B cell (primary cell): ENCODE results near the gene CREB5. TPM values are rescaled to one million over a fixed set of nuclear protein-coding genes. Genes with fewer than 3 reads are reported as not detected.

ENCODE experiments used
- ATAC-seq: fragments of 200-7000 bp; cut with Tn5 transposase; one replicate; pipeline ENCODE4 v1.10.0; 2021; ENCODE audit warnings: low read depth, mild to moderate bottlenecking, moderate number of reproducible peaks, moderate library complexity
- CTCF ChIA-PET: fragments of 350-600 bp; sonication (Branson Sonifier 250); formaldehyde crosslinking; loops from one replicate; lab custom pipeline; 2021; ENCODE audit warnings: antibody characterized with exemption, inconsistent platforms; lab: Charles Lee
- POLR2A ChIA-PET: fragments of 350-600 bp; sonication (Branson Sonifier 250); formaldehyde crosslinking; loops from one replicate; lab custom pipeline; 2021; ENCODE audit warnings: antibody characterized with exemption; lab: Charles Lee
- DNase-seq: peaks from one replicate; pipeline ENCODE4 v3.0.0; 2013
- H2AFZ ChIP-seq: 2 replicates; pipeline ENCODE4 v1.6.1; 2012; ENCODE audit warnings: mild to moderate bottlenecking, low read depth, low read length; ENCODE audit not compliant: insufficient read depth, poor library complexity, severe bottlenecking
- H3K27ac ChIP-seq, 2 donors: 1 replicate in 1 of 2; 2 replicates in 1 of 2; pipeline ENCODE4 v1.5.1; 2012 to 2013; ENCODE audit warnings: low read length in 2 of 2, mild to moderate bottlenecking in 2 of 2, moderate library complexity in 1 of 2
- H3K27me3 ChIP-seq, 4 experiments: fragments of 200-600 bp in 1 of 4; sonication (generic) in 1 of 4; replicated peaks in 1 of 4; 1 replicate in 2 of 4; 2 replicates in 2 of 4; pipeline versions ENCODE4 v1.6.1 to v1.7.0; 2013 to 2016; ENCODE audit warnings: low read length in 3 of 4, mild to moderate bottlenecking in 2 of 4, mixed read lengths in 1 of 4, moderate library complexity in 1 of 4; ENCODE audit not compliant: insufficient read depth in 4 of 4, control insufficient read depth in 3 of 4; ENCODE audit errors: control extremely low read depth in 1 of 4
- H3K36me3 ChIP-seq, 2 experiments: replicated peaks in 1 of 2; 1 replicate in 1 of 2; 2 replicates in 1 of 2; pipeline versions ENCODE4 v1.6.1 to v1.7.1; 2013; ENCODE audit warnings: low read length in 1 of 2; ENCODE audit not compliant: insufficient read depth in 2 of 2, control insufficient read depth in 1 of 2; ENCODE audit errors: control extremely low read depth in 1 of 2, extremely low read depth in 1 of 2
- H3K4me1 ChIP-seq, 2 donors: fragments of 200-600 bp in 1 of 2; sonication (generic) in 1 of 2; 1 replicate in 1 of 2; 2 replicates in 1 of 2; pipeline versions ENCODE4 v1.5.1 to v1.6.1; 2013 to 2017; ENCODE audit warnings: low read length in 2 of 2; ENCODE audit not compliant: control insufficient read depth in 2 of 2, insufficient read depth in 2 of 2
- H3K4me2 ChIP-seq: replicated peaks from 2 replicates; pipeline ENCODE3; 2012; ENCODE audit warnings: mild to moderate bottlenecking, low read depth, low read length; ENCODE audit not compliant: poor library complexity, severe bottlenecking
- H3K4me3 ChIP-seq, 5 experiments: fragments of 200-600 bp in 1 of 5; sonication (generic) in 1 of 5; 1 replicate in 3 of 5; 2 replicates in 2 of 5; pipeline versions ENCODE4 v1.5.1 to v1.7.0; 2011 to 2016; ENCODE audit warnings: low read length in 4 of 5, mild to moderate bottlenecking in 4 of 5, low read depth in 2 of 5, control low read depth in 1 of 5, moderate library complexity in 1 of 5; ENCODE audit not compliant: insufficient read depth in 1 of 5; ENCODE audit errors: control extremely low read depth in 1 of 5, extremely low read depth in 1 of 5
- H3K79me2 ChIP-seq: fragments of 200-600 bp; sonication (generic); one replicate; pipeline ENCODE4 v1.6.0; 2016; ENCODE audit warnings: low read length; ENCODE audit not compliant: control insufficient read depth, insufficient read depth
- H3K9ac ChIP-seq: fragments of 200-600 bp; sonication (generic); 2 replicates; pipeline ENCODE4 v1.6.1; 2017; ENCODE audit warnings: mild to moderate bottlenecking, low read length, moderate library complexity
- H3K9me3 ChIP-seq, 3 donors: one replicate each; pipeline versions ENCODE4 v1.6.1 to v1.7.1; 2013; ENCODE audit warnings: low read length in 2 of 3; ENCODE audit not compliant: control insufficient read depth in 2 of 3, insufficient read depth in 1 of 3; ENCODE audit errors: control extremely low read depth in 1 of 3
- H4K20me1 ChIP-seq: 2 replicates; pipeline ENCODE4 v1.6.0; 2012; ENCODE audit warnings: mild to moderate bottlenecking, low read length; ENCODE audit not compliant: insufficient read depth, control insufficient read depth, poor library complexity, severe bottlenecking
- H3K27ac Mint-ChIP-seq: one replicate; pipeline ENCODE4 v1.8.0; 2021; ENCODE audit warnings: mixed read lengths
- H3K27me3 Mint-ChIP-seq: one replicate; pipeline ENCODE4 v1.8.0; 2021; ENCODE audit warnings: mixed read lengths
- H3K4me1 Mint-ChIP-seq: one replicate; pipeline ENCODE4 v1.8.0; 2021; ENCODE audit warnings: mixed read lengths
- H3K4me3 Mint-ChIP-seq: one replicate; pipeline ENCODE4 v1.8.0; 2021; ENCODE audit warnings: mixed read lengths
- H3K9me3 Mint-ChIP-seq: one replicate; pipeline ENCODE4 v1.8.0; 2022; ENCODE audit warnings: mixed read lengths; ENCODE audit not compliant: insufficient read depth
- EZH2 ChIP-seq: IDR thresholded peaks from 2 replicates; pipeline ENCODE4 v1.6.1; 2012; ENCODE audit warnings: borderline replicate concordance, low read depth, mild to moderate bottlenecking, moderate library complexity, low read length; ENCODE audit not compliant: insufficient read depth, poor library complexity, severe bottlenecking
- WGBS: methylation state at CpG from one replicate; pipeline ENCODE4 v1.1.5; 2013; ENCODE audit warnings: missing lambda C conversion rate; ENCODE audit not compliant: insufficient coverage; 5-methylcytosine and 5-hydroxymethylcytosine counted together
- intact Hi-C: fragments of 100-400 bp; cut with micrococcal nuclease; formaldehyde crosslinking; loops from one replicate; pipeline ENCODE4 v1.10.0; 2022
- polyA plus RNA-seq: library from polyadenylated mRNA; depleted of rRNA; stranded (reverse); fragments of >200 nt; gene quantifications from 2 replicates; pipeline ENCODE4 v1.2.3, GENCODE V29; 2012
- total RNA-seq, 2 donors: library from RNA; stranded (reverse); fragments of 120-200 nt in 1 of 2; gene quantifications; 1 replicate in 1 of 2; 2 replicates in 1 of 2; pipeline versions ENCODE4 v1.2.3 to v1.2.4, GENCODE V29; 2013 to 2022
- TF ChIP-seq, protein P1 (sequence below): fragments of 200-600 bp; IDR thresholded peaks from one replicate; pipeline ENCODE4 v1.8.0; 2022; ENCODE audit warnings: antibody characterized with exemption, mild to moderate bottlenecking

CREB5 gene
- total and polyA plus RNA-seq, 2 donors (not counting 1 experiment from before 2014, with no cell fraction given) = 0.05 to 0.95 TPM

DNA sequence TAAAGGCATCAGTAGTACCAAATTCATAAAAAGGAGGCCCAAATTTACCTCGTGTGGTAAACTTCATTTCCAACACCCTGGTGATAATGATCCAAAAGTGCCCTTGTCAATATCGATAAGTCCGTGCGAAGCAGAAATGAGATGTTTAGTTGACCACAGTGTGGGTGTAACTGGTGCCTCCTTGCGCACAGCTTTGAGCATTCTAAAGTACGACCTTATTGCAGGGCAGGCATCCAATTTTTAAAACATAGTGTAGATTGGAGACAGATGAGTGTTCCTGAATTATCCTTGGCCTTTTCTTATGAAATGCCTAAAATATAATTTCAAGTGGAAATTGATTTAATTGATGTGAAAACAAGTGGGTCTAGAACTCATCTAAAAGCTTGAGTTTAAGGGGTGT is 297.4 kb downstream of the CREB5 start:
- Histone ChIP-seq H3K9ac (no peak overlapping the region), H2AFZ (no peak overlapping the region), H3K79me2 (no peaks in the 10 kb centered on the region), H3K27me3 (no peaks in the 10 kb centered on the region), H3K4me1 (peaks cover 9 to 15% of the 10 kb centered on the region in 2 donors), H3K4me2 (no peak overlapping the region), H4K20me1 (no peaks in the 10 kb centered on the region), H3K36me3 (no peaks in the 10 kb centered on the region), H3K9me3 (no peaks in the 10 kb centered on the region), H3K4me3 (no peak overlapping the region), H3K27ac (no peak overlapping the region)
- no peak for TF ChIP-seq EZH2
- TF ChIP-seq, protein P1, sequence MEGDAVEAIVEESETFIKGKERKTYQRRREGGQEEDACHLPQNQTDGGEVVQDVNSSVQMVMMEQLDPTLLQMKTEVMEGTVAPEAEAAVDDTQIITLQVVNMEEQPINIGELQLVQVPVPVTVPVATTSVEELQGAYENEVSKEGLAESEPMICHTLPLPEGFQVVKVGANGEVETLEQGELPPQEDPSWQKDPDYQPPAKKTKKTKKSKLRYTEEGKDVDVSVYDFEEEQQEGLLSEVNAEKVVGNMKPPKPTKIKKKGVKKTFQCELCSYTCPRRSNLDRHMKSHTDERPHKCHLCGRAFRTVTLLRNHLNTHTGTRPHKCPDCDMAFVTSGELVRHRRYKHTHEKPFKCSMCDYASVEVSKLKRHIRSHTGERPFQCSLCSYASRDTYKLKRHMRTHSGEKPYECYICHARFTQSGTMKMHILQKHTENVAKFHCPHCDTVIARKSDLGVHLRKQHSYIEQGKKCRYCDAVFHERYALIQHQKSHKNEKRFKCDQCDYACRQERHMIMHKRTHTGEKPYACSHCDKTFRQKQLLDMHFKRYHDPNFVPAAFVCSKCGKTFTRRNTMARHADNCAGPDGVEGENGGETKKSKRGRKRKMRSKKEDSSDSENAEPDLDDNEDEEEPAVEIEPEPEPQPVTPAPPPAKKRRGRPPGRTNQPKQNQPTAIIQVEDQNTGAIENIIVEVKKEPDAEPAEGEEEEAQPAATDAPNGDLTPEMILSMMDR = no peak
- peaks cover 14% of the 10 kb centered on the region for H3K27me3 Mint-ChIP-seq
- CTCF ChIA-PET = interaction anchor here (0.9 kb wide), 1 partner anchor 144 kb away, joined by 3 read pairs; no protein-coding TSS in a partner anchor
- no peak overlapping the region for H3K4me3 Mint-ChIP-seq
- ATAC-seq (no peak), DNase-seq (no peak)
- 80% methylated on average over 4 of the region's 6 CpGs for WGBS
- POLR2A ChIA-PET = no interaction called here
- H3K4me1 Mint-ChIP-seq = peaks cover 11% of the 10 kb centered on the region
- no peaks in the 10 kb centered on the region for H3K9me3 Mint-ChIP-seq
- no peak overlapping the region for H3K27ac Mint-ChIP-seq
- intact Hi-C loops = no loop called here

DNA sequence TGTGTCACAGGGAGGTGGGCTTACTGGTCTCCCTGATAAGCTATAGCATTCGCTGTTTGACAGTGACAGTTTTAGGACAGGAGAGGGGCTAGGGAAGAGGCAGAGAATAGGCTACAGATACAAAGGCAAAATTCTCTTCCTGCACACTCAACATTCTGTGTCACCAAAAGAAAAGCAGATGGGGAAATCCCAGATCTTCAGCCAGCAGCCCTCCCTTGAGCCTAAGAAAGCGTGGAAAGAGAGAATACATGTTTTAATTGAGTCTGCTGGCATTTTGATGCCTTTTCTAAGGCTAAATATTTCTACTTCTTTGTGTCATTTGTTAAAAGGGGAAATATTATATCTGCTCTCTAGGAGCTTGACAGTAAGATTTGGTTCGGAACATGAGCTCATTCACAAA is 298.8 kb downstream of the CREB5 start:
- H3K27ac ChIP-seq = no peak overlapping the region
- Mint-ChIP-seq H3K27ac (no peak overlapping the region), H3K9me3 (no peaks in the 10 kb centered on the region), H3K4me3 (no peak overlapping the region), H3K4me1 (peaks cover 3% of the 10 kb centered on the region), H3K27me3 (peaks cover 14% of the 10 kb centered on the region)
- H4K20me1 ChIP-seq = no peaks in the 10 kb centered on the region
- H3K27me3 ChIP-seq = no peaks in the 10 kb centered on the region
- intact Hi-C loops = no loop called here
- H3K4me2 ChIP-seq = no peak overlapping the region
- H3K79me2 ChIP-seq = no peaks in the 10 kb centered on the region
- 100% methylated on average over 1 of the region's 3 CpGs for WGBS
- H3K36me3 ChIP-seq = no peaks in the 10 kb centered on the region
- ChIA-PET CTCF (no interaction called here), POLR2A (no interaction called here)
- ATAC-seq = no peak
- H3K9me3 ChIP-seq = no peaks in the 10 kb centered on the region
- no peak overlapping the region for H2AFZ ChIP-seq
- H3K9ac ChIP-seq = no peak overlapping the region
- H3K4me1 ChIP-seq = peaks cover 0 to 2% of the 10 kb centered on the region in 2 donors
- no peak for DNase-seq
- no peak overlapping the region for H3K4me3 ChIP-seq
- no peak for TF ChIP-seq EZH2
- TF ChIP-seq, protein P1 = no peak
